AG08396 (cell line): Measurements from ENCODE around the gene KRT23.

Experiments used
- DNase-seq: peaks from one replicate; pipeline ENCODE4 v3.0.0; 2012; ENCODE audit warnings: low spot score, mixed read lengths

The KRT23 gene

GRCh38 chr17:40909755-40910154 lies 27.7 kb downstream of the KRT23 start:
- DNase-seq: peak; percentile 26

GRCh38 chr17:40909351-40909750 lies 28.1 kb downstream of the KRT23 start:
- DNase-seq: peak; percentile 83

GRCh38 chr17:40906613-40907012 lies 30.8 kb downstream of the KRT23 start:
- no peak for DNase-seq

- DNase-seq: no peak
Measured at GRCh38 chr17:40905370-40905769, 32.1 kb downstream of the KRT23 start.

- DNase-seq: no peak
Measured at GRCh38 chr17:40903129-40903847, 34.2 kb downstream of the KRT23 start.

- DNase-seq: no peak
Measured at GRCh38 chr17:40902498-40902897, 34.9 kb downstream of the KRT23 start.

- peak; percentile 17 for DNase-seq
Measured at GRCh38 chr17:40901981-40902474, 35.4 kb downstream of the KRT23 start.

GRCh38 chr17:40900809-40901356 lies 36.6 kb downstream of the KRT23 start:
- DNase-seq: no peak

- no peak for DNase-seq
Measured at GRCh38 chr17:40896916-40897455, 40.5 kb downstream of the KRT23 start.

- no peak for DNase-seq
Measured at GRCh38 chr17:40895106-40895730, 42.2 kb downstream of the KRT23 start.

- no peak for DNase-seq
Measured at GRCh38 chr17:40888196-40888720, 49.2 kb downstream of the KRT23 start.

GRCh38 chr17:40886090-40886489 lies 51.4 kb downstream of the KRT23 start:
- no peak for DNase-seq

- no peak for DNase-seq
Measured at GRCh38 chr17:40884708-40885512, 52.5 kb downstream of the KRT23 start, which contains the start of gene KRT20. KRT20 (minus strand) TSS chr17:40885242; CDS start chr17:40885185, 57 bp downstream.

- no peak for DNase-seq
Measured at GRCh38 chr17:40883626-40884334, 53.7 kb downstream of the KRT23 start.

- no peak for DNase-seq
Measured at GRCh38 chr17:40883031-40883430, 54.4 kb downstream of the KRT23 start.

GRCh38 chr17:40879026-40879425 lies 58.4 kb downstream of the KRT23 start:
- DNase-seq: no peak

GRCh38 chr17:40878044-40878443 lies 59.4 kb downstream of the KRT23 start:
- DNase-seq: no peak

- DNase-seq: no peak
Measured at GRCh38 chr17:40873801-40874200, 63.6 kb downstream of the KRT23 start.

GRCh38 chr17:40873255-40873654 lies 64.2 kb downstream of the KRT23 start:
- no peak for DNase-seq
